Activated naive CD4-positive, alpha-beta T cell treated with anti-CD3 and anti-CD28 coated beads, Interleukin-2, amount 10 ng/mL, durations not matched to agents 7 days and 5 days (primary cell): Measurements from ENCODE around the gene COPG1.
"Not testable (repeated sequence)": the region's sequence is repeated elsewhere in the genome, so short reads cannot be mapped to it uniquely, and the experiment has no call there.

ENCODE experiments used
- CTCF ChIA-PET: fragments of 350-600 bp; sonication (Branson Sonifier 250); formaldehyde crosslinking; loops from one replicate; lab custom pipeline; 2021; ENCODE audit warnings: antibody characterized with exemption; lab: Charles Lee
- DNase-seq: peaks from one replicate; pipeline ENCODE4 v3.0.0-alpha.2; 2020
- H3K27ac Mint-ChIP-seq: one replicate; pipeline ENCODE4 v1.8.0; 2021; ENCODE audit warnings: mild to moderate bottlenecking, moderate library complexity, mixed read lengths
- H3K27me3 Mint-ChIP-seq: one replicate; pipeline ENCODE4 v1.8.0; 2021; ENCODE audit warnings: mild to moderate bottlenecking, mixed read lengths
- H3K36me3 Mint-ChIP-seq: one replicate; pipeline ENCODE4 v1.8.0; 2021; ENCODE audit warnings: mixed read lengths
- H3K4me1 Mint-ChIP-seq: one replicate; pipeline ENCODE4 v1.8.0; 2021; ENCODE audit warnings: mixed read lengths
- H3K4me3 Mint-ChIP-seq: one replicate; pipeline ENCODE4 v1.8.0; 2021; ENCODE audit warnings: mild to moderate bottlenecking, moderate library complexity, mixed read lengths
- H3K9me3 Mint-ChIP-seq: one replicate; pipeline ENCODE4 v1.8.0; 2021; ENCODE audit warnings: mixed read lengths

COPG1 gene, protein sequence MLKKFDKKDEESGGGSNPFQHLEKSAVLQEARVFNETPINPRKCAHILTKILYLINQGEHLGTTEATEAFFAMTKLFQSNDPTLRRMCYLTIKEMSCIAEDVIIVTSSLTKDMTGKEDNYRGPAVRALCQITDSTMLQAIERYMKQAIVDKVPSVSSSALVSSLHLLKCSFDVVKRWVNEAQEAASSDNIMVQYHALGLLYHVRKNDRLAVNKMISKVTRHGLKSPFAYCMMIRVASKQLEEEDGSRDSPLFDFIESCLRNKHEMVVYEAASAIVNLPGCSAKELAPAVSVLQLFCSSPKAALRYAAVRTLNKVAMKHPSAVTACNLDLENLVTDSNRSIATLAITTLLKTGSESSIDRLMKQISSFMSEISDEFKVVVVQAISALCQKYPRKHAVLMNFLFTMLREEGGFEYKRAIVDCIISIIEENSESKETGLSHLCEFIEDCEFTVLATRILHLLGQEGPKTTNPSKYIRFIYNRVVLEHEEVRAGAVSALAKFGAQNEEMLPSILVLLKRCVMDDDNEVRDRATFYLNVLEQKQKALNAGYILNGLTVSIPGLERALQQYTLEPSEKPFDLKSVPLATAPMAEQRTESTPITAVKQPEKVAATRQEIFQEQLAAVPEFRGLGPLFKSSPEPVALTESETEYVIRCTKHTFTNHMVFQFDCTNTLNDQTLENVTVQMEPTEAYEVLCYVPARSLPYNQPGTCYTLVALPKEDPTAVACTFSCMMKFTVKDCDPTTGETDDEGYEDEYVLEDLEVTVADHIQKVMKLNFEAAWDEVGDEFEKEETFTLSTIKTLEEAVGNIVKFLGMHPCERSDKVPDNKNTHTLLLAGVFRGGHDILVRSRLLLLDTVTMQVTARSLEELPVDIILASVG

DNA sequence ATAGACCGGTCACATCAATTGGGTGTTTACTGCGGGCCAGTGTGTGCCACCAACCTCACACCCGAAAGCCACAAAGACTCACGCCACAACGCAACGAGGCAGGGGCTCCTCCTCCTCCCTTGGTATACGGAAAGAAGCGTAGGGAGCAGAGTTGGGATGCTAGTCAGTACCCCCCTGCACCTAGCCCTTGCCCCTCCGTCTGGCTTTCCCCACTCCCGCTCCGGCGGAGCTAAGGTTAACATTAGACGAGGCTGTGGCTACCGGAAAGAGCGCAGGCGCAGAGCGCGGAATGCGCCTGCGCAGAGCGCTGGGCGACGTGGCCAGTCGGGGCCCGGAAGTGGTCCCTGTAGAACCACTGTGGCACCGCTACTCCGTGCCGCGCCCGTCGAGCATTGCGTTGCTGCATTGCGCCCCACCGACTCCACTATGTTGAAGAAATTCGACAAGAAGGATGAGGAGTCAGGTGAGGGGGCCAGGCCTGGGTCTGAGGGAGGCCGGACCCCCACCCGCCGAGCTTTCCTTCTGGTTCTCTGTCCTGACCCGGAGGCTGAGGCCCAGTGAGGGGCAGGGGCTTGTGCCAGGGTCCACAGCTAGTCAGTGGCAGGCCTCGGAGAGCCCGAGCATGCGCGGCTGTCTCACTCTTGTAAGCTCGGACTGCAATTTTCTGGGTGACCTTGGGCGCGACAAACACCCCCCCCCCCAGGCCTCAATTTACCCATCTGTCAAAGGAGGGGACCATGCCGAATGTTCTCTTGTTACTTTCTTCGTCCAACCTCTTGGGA is at the start of gene COPG1:
Gene COPG1 (plus strand): TSS at position 323 of the 782 bp plus-strand sequence. CDS start 104 bp downstream, at position 427.
- CTCF ChIA-PET: interaction anchor here (0.6 to 7.3 kb wide), 7 partner anchors 9 to 279 kb away, joined by 3 to 88 read pairs (median 5); a partner anchor contains a TSS
- Mint-ChIP-seq H3K4me3 (peak within 1 kb of the TSS; percentile 96), H3K27me3 (peaks cover 6% of the 10 kb centered on the region), H3K27ac (peak within 1 kb of the TSS; percentile 96), H3K36me3 (peaks cover 36% of the 10 kb centered on the region), H3K9me3 (no peaks in the 10 kb centered on the region), H3K4me1 (peaks cover 64% of the 10 kb centered on the region)
- DNase-seq: peak; percentile 89

DNA sequence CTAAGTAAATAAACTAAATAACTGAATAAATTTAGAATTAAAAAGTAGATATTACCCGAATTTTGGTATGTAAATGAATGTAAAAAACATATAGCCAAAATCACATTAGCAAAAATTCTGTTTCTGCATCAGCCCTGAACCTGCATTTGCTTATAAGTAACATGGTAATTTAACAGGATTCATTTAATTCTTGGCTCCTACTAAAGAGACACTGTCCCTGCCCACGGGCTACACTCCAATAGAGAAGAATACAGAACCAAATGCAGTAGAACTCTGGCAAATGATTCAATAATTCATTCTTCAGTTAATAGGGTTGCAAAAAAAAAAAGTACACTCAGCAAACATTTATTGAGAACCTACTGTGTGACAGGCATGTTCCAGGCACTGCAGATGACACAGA is 44.9 kb upstream of the COPG1 start:
- Mint-ChIP-seq H3K4me3 (no peak overlapping the region), H3K36me3 (peaks cover under 1% of the 10 kb centered on the region), H3K27me3 (peaks cover 12% of the 10 kb centered on the region), H3K4me1 (no peaks in the 10 kb centered on the region), H3K9me3 (no peaks in the 10 kb centered on the region), H3K27ac (no peak overlapping the region)
- no peak for DNase-seq
- CTCF ChIA-PET: interaction anchor here (0.9 kb wide), 1 partner anchor 42 kb away, joined by 3 read pairs; no protein-coding TSS in a partner anchor

DNA sequence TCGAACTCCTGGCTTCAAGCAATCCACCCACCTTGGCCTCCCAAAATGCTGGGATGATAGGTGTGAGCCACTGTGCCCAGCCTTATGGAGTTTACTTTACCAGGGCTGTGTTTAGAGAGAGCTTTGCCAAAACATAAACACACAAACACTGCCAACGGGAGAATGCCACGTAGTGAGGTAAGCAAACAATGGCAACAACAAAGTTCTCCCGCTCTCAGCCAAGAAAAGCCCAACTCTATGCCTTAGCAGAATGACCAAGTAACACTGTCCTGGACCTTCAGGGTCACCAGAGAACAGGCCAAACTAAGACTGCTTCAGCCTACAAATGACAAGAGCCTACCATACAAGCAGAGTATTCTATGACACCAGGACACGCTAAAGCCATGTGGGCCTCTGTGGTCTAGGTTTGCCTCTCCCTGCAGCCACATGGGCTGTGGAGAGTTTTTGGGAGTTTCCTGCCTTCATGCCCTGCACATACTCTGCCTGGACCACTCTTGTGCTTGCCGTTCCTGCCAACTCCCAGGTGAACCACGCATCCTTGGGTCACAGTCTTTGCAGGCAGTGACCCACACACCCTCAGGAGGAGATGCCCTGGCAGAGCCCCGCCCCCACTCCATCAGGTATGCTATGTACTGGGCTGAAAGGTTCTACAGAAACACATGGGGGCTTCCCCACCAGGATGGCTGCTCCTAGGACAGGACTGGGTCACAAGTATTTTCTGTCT is 44.1 kb upstream of the COPG1 start:
- Mint-ChIP-seq H3K27me3 (peaks cover 12% of the 10 kb centered on the region), H3K27ac (no peak overlapping the region), H3K4me1 (no peaks in the 10 kb centered on the region), H3K36me3 (no peaks in the 10 kb centered on the region), H3K9me3 (no peaks in the 10 kb centered on the region), H3K4me3 (no peak overlapping the region)
- CTCF ChIA-PET: interaction anchor here (0.9 kb wide), 1 partner anchor 43 kb away, joined by 3 read pairs; no protein-coding TSS in a partner anchor
- DNase-seq: no peak

- Mint-ChIP-seq H3K27ac (no peak overlapping the region), H3K4me3 (no peak overlapping the region), H3K9me3 (no peaks in the 10 kb centered on the region), H3K4me1 (peaks cover 3% of the 10 kb centered on the region), H3K27me3 (peaks cover 22% of the 10 kb centered on the region), H3K36me3 (no peaks in the 10 kb centered on the region)
- DNase-seq: no peak
- CTCF ChIA-PET: interaction anchor here (1.0 kb wide), 1 partner anchor 181 kb away, joined by 3 read pairs; no protein-coding TSS in a partner anchor
These were observed 41.9 kb upstream of the COPG1 start for GRCh38 chr3:129207479-129207878.

- H3K4me3 Mint-ChIP-seq: no peak overlapping the region
- no peak overlapping the region for H3K27ac Mint-ChIP-seq
- H3K4me1 Mint-ChIP-seq: peaks cover 3% of the 10 kb centered on the region
- peaks cover 18% of the 10 kb centered on the region for H3K27me3 Mint-ChIP-seq
- no peak for DNase-seq
- H3K36me3 Mint-ChIP-seq: no peaks in the 10 kb centered on the region
- CTCF ChIA-PET: no interaction called here
- no peaks in the 10 kb centered on the region for H3K9me3 Mint-ChIP-seq
These were observed 38.1 kb upstream of the COPG1 start for GRCh38 chr3:129211345-129211744.

DNA sequence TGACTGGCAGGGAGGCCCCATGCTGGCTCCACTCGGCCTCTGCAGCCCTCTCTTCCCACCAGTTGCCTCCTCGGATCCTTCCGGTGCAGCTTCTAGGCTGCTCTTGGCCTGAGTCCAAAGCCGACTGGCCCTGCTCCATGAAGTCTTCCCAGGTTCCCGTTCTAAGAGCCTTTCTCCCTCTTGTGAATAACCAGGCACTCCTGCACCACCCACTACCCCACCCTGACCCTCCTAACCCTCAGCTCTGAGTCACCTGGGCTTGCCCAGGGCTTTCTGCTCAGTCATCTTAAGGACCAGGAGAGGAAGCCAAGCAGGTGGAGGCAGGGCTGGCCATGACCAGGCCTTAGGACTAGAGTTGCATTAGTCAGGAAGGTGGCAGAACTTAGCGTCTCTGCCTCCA is 37.6 kb upstream of the COPG1 start:
- CTCF ChIA-PET: no interaction called here
- no peak overlapping the region for H3K27ac Mint-ChIP-seq
- peaks cover 20% of the 10 kb centered on the region for H3K27me3 Mint-ChIP-seq

DNA sequence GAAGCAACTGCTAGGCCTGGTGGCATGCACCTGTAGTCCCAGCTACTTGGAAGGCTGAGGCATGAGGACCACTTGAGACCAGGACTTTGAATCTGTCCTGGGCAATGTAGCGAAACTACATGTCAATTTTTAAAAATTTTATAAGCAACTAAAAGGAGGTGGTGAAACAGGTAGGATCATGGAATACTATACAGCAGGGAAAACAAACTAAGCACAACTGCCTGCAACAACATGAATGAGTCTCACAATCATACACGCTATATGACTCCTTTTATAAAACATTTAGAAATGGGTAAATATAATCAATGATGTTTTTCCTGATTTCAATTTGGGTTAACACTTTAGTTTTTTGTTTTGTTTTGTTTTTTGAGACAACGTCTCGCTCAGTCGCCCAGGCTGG is 36.2 kb upstream of the COPG1 start:
- Mint-ChIP-seq H3K4me3 (no peak overlapping the region), H3K27ac (no peak overlapping the region), H3K36me3 (no peaks in the 10 kb centered on the region), H3K9me3 (no peaks in the 10 kb centered on the region), H3K27me3 (peaks cover 26% of the 10 kb centered on the region), H3K4me1 (peaks cover 3% of the 10 kb centered on the region)
- CTCF ChIA-PET: no interaction called here
- no peak for DNase-seq

More for the DNA sequence above, 37.6 kb upstream of the COPG1 start:
- no peak overlapping the region for H3K4me3 Mint-ChIP-seq
- H3K9me3 Mint-ChIP-seq: no peaks in the 10 kb centered on the region
- H3K4me1 Mint-ChIP-seq: peaks cover 3% of the 10 kb centered on the region
- H3K36me3 Mint-ChIP-seq: no peaks in the 10 kb centered on the region
- no peak for DNase-seq

DNA sequence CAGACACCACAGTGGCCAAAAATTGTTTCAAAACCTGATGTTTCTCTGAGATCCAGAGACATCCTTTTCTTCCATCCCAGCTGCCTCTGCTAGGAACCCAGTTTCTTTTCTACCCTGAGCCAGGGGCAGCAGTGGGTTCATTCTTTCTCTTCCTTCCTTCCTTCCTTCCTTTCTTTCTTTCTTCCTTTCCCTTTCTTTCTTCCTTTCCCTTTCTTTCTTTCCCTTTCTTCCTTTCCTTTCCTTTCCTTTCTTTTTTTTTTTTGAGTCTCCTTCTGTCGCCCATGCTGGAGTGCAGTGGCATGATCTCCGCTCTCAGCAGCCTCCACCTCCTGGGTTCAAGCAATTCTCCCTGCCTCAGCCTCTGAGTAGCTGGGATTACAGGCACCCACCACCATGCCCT is 30.7 kb upstream of the COPG1 start:
- Mint-ChIP-seq H3K36me3 (no peaks in the 10 kb centered on the region), H3K4me1 (no peaks in the 10 kb centered on the region), H3K27ac (no peak overlapping the region), H3K9me3 (no peaks in the 10 kb centered on the region), H3K4me3 (no peak overlapping the region), H3K27me3 (peaks cover 25% of the 10 kb centered on the region)
- CTCF ChIA-PET: interaction anchor here (1.2 kb wide), 1 partner anchor 56 kb away, joined by 4 read pairs; no protein-coding TSS in a partner anchor
- DNase-seq: no peak

GRCh38 chr3:129224387-129224786 is 25.0 kb upstream of the COPG1 start:
- not testable (repeated sequence) for H3K27me3 Mint-ChIP-seq, H3K27ac Mint-ChIP-seq, H3K9me3 Mint-ChIP-seq, H3K36me3 Mint-ChIP-seq, DNase-seq, H3K4me3 Mint-ChIP-seq
- CTCF ChIA-PET: interaction anchor here (1.2 to 3.8 kb wide), 6 partner anchors 16 to 254 kb away, joined by 3 to 19 read pairs (median 4); a partner anchor contains a TSS
- H3K4me1 Mint-ChIP-seq: peaks cover 47% of the 10 kb centered on the region

GRCh38 chr3:129224984-129225393 is 24.4 kb upstream of the COPG1 start:
- CTCF ChIA-PET: interaction anchor here (1.2 to 3.8 kb wide), 7 partner anchors 15 to 255 kb away, joined by 3 to 19 read pairs (median 4); a partner anchor contains a TSS
- no peaks in the 10 kb centered on the region for H3K9me3 Mint-ChIP-seq
- peak; percentile 46 for DNase-seq
- H3K27me3 Mint-ChIP-seq: no peaks in the 10 kb centered on the region
- H3K4me1 Mint-ChIP-seq: peaks cover 53% of the 10 kb centered on the region
- H3K36me3 Mint-ChIP-seq: no peaks in the 10 kb centered on the region
- H3K27ac Mint-ChIP-seq: peak overlapping the region; percentile 82
- H3K4me3 Mint-ChIP-seq: peak overlapping the region; percentile 36

DNA sequence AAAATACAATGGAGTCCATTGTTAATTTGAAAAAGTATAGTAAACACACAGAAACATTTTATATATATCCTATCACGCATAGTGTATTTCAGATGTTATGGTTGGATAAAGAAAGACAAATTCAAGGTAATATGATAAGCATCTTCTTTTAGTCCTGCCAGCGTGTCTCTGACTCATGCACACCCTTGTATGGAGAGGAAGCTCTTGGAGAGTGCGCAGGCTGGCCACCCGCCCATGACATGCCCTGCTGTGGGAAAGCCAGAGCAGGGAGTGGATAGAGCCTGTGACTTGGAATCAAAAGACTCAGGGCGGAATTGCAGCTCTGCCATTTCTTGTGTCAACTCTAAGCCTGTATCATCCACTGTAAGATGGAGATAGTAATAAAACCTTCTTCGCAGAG is 23.0 kb upstream of the COPG1 start:
- Mint-ChIP-seq H3K9me3 (no peaks in the 10 kb centered on the region), H3K4me3 (no peak overlapping the region), H3K4me1 (peaks cover 65% of the 10 kb centered on the region), H3K27me3 (no peaks in the 10 kb centered on the region), H3K36me3 (no peaks in the 10 kb centered on the region), H3K27ac (peak overlapping the region; percentile 69)
- CTCF ChIA-PET: interaction anchor here (1.5 kb wide), 1 partner anchor 173 kb away, joined by 4 read pairs; no protein-coding TSS in a partner anchor
- peak; percentile 38 for DNase-seq

DNA sequence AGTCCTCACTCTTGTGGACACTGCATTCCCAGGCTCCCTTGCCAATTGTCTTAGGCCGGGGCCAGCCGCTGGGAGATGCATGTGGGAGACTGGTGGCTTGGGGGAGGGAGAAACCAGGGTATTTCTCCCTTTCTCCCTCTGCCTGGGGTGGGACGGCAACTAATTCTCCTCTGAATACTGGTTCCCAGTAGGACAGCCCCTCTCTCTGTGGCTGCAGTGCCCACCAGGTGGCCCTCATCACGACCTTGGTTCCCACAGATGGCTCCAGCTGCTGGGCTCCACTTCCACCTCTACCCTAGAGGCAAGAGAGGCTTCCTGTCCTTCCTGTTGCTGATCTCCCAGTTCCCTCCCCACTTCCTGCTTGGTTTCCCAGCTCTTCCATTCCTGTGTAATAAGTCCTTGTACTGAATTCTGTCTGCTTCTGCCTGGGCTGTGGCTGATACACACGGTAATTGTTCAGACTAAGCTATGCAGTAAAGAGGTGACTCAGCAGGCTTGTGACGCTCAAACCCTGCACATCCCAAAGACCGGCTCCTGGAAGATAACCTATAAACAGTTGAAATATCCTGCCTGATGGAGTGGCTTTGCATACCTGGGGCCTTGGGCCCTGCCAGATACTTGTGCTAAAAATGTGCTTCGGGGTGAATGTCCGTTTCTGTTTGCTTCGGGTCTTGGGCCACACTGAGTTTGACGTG is 20.4 kb upstream of the COPG1 start:
- H3K4me3 Mint-ChIP-seq: no peak overlapping the region
- DNase-seq: no peak
- H3K4me1 Mint-ChIP-seq: peaks cover 83% of the 10 kb centered on the region
- CTCF ChIA-PET: interaction anchor here (0.6 to 5.6 kb wide), 4 partner anchors 10 to 185 kb away, joined by 3 to 28 read pairs (median 4); no protein-coding TSS in a partner anchor
- no peaks in the 10 kb centered on the region for H3K27me3 Mint-ChIP-seq
- no peaks in the 10 kb centered on the region for H3K9me3 Mint-ChIP-seq
- H3K36me3 Mint-ChIP-seq: peaks cover 1% of the 10 kb centered on the region
- peak overlapping the region; percentile 59 for H3K27ac Mint-ChIP-seq
